HepG2 (cell line): ENCODE results near the gene SNN. TPM values are rescaled to one million over a fixed set of nuclear protein-coding genes. Genes with fewer than 3 reads are reported as not detected.

ENCODE experiments used
- ARNT2 ChIP-seq: sonication (generic); formaldehyde crosslinking; IDR thresholded peaks from 2 replicates; pipeline ENCODE4 v1.8.0; 2022; ENCODE audit warnings: mild to moderate bottlenecking, low read depth, missing genetic modification reagents, moderate library complexity
- DNMT1 ChIP-seq: sonication (generic); formaldehyde crosslinking; IDR thresholded peaks from 2 replicates; pipeline ENCODE4 v1.5.1; 2020; ENCODE audit warnings: mild to moderate bottlenecking, missing genetic modification reagents
- KLF13 ChIP-seq: sonication (generic); formaldehyde crosslinking; IDR thresholded peaks from 2 replicates; pipeline ENCODE4 v1.4.0; 2020; ENCODE audit warnings: mild to moderate bottlenecking, missing genetic modification reagents
- MXI1 ChIP-seq: IDR thresholded peaks from 3 replicates; pipeline ENCODE4 v1.6.1; 2012; ENCODE audit warnings: low read depth, low read length, inconsistent platforms, borderline replicate concordance
- RFXAP ChIP-seq: sonication (generic); formaldehyde crosslinking; IDR thresholded peaks from 2 replicates; pipeline ENCODE4 v1.4.0; 2020; ENCODE audit warnings: missing genetic modification reagents, borderline replicate concordance
- SALL1 ChIP-seq: sonication (generic); formaldehyde crosslinking; IDR thresholded peaks from 2 replicates; pipeline ENCODE4 v1.8.0; 2022; ENCODE audit warnings: mild to moderate bottlenecking, missing genetic modification reagents
- SRSF4 ChIP-seq: fragments of 200-400 bp; formaldehyde crosslinking; IDR thresholded peaks from one replicate; pipeline ENCODE4 v1.6.1; 2018; ENCODE audit warnings: mild to moderate bottlenecking, low read depth, low read length, moderate library complexity; ENCODE audit not compliant: poor library complexity, severe bottlenecking
- ZNF350 ChIP-seq: sonication (generic); formaldehyde crosslinking; IDR thresholded peaks from 2 replicates; pipeline ENCODE4 v1.4.0; 2020; ENCODE audit warnings: mild to moderate bottlenecking, low read depth, missing genetic modification reagents, borderline replicate concordance
- ZNF816 ChIP-seq: sonication (generic); formaldehyde crosslinking; IDR thresholded peaks from 2 replicates; pipeline ENCODE4 v1.8.0; 2022; ENCODE audit warnings: missing genetic modification reagents, mild to moderate bottlenecking, borderline replicate concordance
- ZSCAN21 ChIP-seq: sonication (generic); formaldehyde crosslinking; IDR thresholded peaks from 2 replicates; pipeline ENCODE4 v1.8.0; 2022; ENCODE audit warnings: mild to moderate bottlenecking, missing genetic modification reagents, moderate library complexity, borderline replicate concordance
- polyA plus RNA-seq, 8 experiments: library from polyadenylated mRNA; depleted of rRNA in 3 of 8; stranded (reverse) in 7 of 8; unstranded in 1 of 8; fragments of >200 nt; fragmentation: Illumina TruSeq in 4 of 8; extraction: Trizol in 4 of 8; gene quantifications; 2 replicates each; pipeline versions ENCODE4 v1.2.1 to v1.2.3, GENCODE V29; 2011 to 2016; ENCODE audit warnings: low read depth in 4 of 8, missing spikeins in 1 of 8, mixed read lengths in 1 of 8; ENCODE audit not compliant: insufficient read depth in 1 of 8
- total RNA-seq, 5 experiments: library from RNA; depleted of rRNA; stranded (reverse); fragments of >200 nt; fragmentation: Illumina TruSeq; extraction: Trizol; gene quantifications; 2 replicates each; pipeline ENCODE4 v1.2.3, GENCODE V29; 2016; ENCODE audit warnings: low read depth in 1 of 5
- TF ChIP-seq, protein P1 (sequence below): sonication (generic); formaldehyde crosslinking; IDR thresholded peaks from 2 replicates; pipeline ENCODE4 v1.8.1; 2022; ENCODE audit warnings: mild to moderate bottlenecking, missing genetic modification reagents
- TF ChIP-seq, protein P2 (sequence below): sonication (generic); formaldehyde crosslinking; IDR thresholded peaks from 2 replicates; pipeline ENCODE4 v1.4.0; 2020; ENCODE audit warnings: missing genetic modification reagents, borderline replicate concordance

SNN gene
- total and polyA plus RNA-seq, 2 of the 13 experiments (the other 11 are each of a cell fraction or from before 2014, with no cell fraction given) = 5.2 to 8.4 TPM

DNA sequence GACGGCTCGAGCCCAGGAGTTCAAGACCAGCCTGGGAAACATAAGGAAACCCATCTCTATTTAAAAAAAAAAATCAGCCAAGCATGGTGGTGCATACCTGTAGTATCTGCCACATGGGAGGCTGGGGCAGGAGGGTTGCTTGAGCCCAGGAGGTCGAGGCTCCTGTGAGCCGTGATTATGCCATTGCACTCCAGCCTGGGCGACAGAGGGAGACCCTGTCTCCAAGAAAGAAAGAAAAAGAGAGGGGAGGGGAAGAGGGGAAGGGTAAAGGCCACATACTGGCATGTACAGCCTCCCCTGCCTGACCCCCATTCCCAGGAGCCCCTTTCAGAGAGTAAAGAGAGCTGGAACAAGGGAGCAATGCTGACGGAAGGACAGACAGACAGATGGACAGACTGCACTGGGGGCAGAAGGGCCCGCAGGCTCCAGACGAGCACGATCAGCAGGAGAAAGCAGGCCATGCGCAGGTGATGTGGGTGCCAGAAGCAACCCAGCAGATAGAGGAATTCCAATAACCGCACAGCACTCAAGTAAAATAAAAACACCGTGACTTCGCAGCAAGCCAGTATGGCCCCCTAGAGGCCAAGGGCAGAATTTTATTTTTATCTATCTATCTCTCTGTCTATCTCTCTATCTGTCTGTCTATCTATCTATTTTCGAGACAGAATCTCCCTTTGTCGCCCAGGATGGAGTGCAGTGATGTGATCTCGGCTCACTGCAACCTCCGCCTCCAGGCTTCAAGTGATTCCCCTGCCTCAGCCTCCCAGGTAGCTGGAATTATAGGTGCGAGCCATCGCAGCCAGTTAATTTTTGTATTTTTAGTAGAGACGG lies 27.1 kb upstream of the SNN start (continued):
- TF ChIP-seq, protein P1, sequence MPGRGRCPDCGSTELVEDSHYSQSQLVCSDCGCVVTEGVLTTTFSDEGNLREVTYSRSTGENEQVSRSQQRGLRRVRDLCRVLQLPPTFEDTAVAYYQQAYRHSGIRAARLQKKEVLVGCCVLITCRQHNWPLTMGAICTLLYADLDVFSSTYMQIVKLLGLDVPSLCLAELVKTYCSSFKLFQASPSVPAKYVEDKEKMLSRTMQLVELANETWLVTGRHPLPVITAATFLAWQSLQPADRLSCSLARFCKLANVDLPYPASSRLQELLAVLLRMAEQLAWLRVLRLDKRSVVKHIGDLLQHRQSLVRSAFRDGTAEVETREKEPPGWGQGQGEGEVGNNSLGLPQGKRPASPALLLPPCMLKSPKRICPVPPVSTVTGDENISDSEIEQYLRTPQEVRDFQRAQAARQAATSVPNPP (CRISPR knock-in tag) = no peak
- TF ChIP-seq SALL1 (CRISPR knock-in tag) = peak; percentile 29; the same call in 1 of the 2 replicates
- TF ChIP-seq, protein P2, sequence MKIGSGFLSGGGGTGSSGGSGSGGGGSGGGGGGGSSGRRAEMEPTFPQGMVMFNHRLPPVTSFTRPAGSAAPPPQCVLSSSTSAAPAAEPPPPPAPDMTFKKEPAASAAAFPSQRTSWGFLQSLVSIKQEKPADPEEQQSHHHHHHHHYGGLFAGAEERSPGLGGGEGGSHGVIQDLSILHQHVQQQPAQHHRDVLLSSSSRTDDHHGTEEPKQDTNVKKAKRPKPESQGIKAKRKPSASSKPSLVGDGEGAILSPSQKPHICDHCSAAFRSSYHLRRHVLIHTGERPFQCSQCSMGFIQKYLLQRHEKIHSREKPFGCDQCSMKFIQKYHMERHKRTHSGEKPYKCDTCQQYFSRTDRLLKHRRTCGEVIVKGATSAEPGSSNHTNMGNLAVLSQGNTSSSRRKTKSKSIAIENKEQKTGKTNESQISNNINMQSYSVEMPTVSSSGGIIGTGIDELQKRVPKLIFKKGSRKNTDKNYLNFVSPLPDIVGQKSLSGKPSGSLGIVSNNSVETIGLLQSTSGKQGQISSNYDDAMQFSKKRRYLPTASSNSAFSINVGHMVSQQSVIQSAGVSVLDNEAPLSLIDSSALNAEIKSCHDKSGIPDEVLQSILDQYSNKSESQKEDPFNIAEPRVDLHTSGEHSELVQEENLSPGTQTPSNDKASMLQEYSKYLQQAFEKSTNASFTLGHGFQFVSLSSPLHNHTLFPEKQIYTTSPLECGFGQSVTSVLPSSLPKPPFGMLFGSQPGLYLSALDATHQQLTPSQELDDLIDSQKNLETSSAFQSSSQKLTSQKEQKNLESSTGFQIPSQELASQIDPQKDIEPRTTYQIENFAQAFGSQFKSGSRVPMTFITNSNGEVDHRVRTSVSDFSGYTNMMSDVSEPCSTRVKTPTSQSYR = 0 out of 2 replicates have a peak, but pooled peaks have one; percentile 8
- peak; percentile 27; the same call in 1 of the 3 replicates for TF ChIP-seq MXI1
- no peak for TF ChIP-seq DNMT1
- no peak for TF ChIP-seq ARNT2 (CRISPR knock-in tag)
- no peak for TF ChIP-seq KLF13 (CRISPR knock-in tag)
- 0 out of 2 replicates have a peak, but pooled peaks have one; percentile 34 for TF ChIP-seq ZSCAN21 (CRISPR knock-in tag)
- 0 out of 2 replicates have a peak, but pooled peaks have one; percentile 40 for TF ChIP-seq ZNF350 (CRISPR knock-in tag)
- no peak for TF ChIP-seq ZNF816
- TF ChIP-seq RFXAP (CRISPR knock-in tag) = no peak
- TF ChIP-seq SRSF4 = no peak
- TF ChIP-seq, all 625 proteins: peak for 74
